ENCODE measurements around the gene RAC2. TPM values are rescaled to one million over a fixed set of nuclear protein-coding genes. Genes with fewer than 3 reads are reported as not detected.

The RAC2 gene
- total and polyA plus RNA-seq, 9 of the 15 experiments (the other 6 are each of a cell fraction or from before 2014, with no cell fraction given), result 22.7 to 103 (median 43.3) TPM

GRCh38 chr22:37254209-37254866 lies 10.3 kb upstream of the RAC2 start:
- BruUV-seq (replicated peaks), result no TSS peak
- no peak overlapping the region for H3K4me3 ChIP-seq
- H3K4me1 ChIP-seq (replicated peaks in 1 of 2; ENCODE audit: control insufficient read depth in 2 of 2, insufficient read depth in 2 of 2, low read length in 2 of 2), result peaks cover 4 to 14% of the 10 kb centered on the region in 2 experiments; a peak in 4 of 5 replicates
- in situ Hi-C loops (cut with MboI) (no loop called here), intact Hi-C loops (cut with micrococcal nuclease) (no loop called here)
- peak overlapping the region; percentile 17; the same call in 1 of the 2 replicates for H2AFZ ChIP-seq (ENCODE audit: low read depth, low read length)
- no peak overlapping the region for H3K27ac ChIP-seq (ENCODE audit: extremely low read depth, low read depth, low read length)
- H3K4me2 ChIP-seq (ENCODE audit: insufficient read depth, low read length), result no peak overlapping the region
- FAIRE-seq, result no peak
- H3K9ac ChIP-seq (ENCODE audit: insufficient read depth in 1 of 2, low read depth in 2 of 2, low read length in 2 of 2), result no peak overlapping the region
- ChIA-PET POLR2A (no interaction called here), CTCF (ENCODE audit: low intra/inter-chr PET ratio) (no interaction called here)
- H3K27me3 ChIP-seq (ENCODE audit: control insufficient read depth in 2 of 2, insufficient read depth in 2 of 2, low read length in 2 of 2), result no peaks in the 10 kb centered on the region
- ATAC-seq, result no peak
- WGBS (ENCODE audit: insufficient coverage, low coverage, missing lambda C conversion rate), result 21% methylated on average over 5 of the region's 5 CpGs
- no peaks in the 10 kb centered on the region for H3K9me1 ChIP-seq (ENCODE audit: control insufficient read depth, insufficient read depth, low read length)
- no peaks in the 10 kb centered on the region for H3K79me2 ChIP-seq (ENCODE audit: control insufficient read depth, insufficient read depth, low read length)
- H3K36me3 ChIP-seq (ENCODE audit: control insufficient read depth, insufficient read depth, low read length), result no peaks in the 10 kb centered on the region
- no peaks in the 10 kb centered on the region for H3K9me3 ChIP-seq (replicated peaks; ENCODE audit: control insufficient read depth, insufficient read depth, low read depth, low read length)
- DNase-seq (ENCODE audit: extremely low read depth in 1 of 4, low spot score in 3 of 4), result no peak
- no peaks in the 10 kb centered on the region for H4K20me1 ChIP-seq (replicated peaks; ENCODE audit: control insufficient read depth, insufficient read depth, low read length)
- TF ChIP-seq TSHZ1 (CRISPR knock-in tag; IDR thresholded peaks at IDR 0.05) (no peak), SMAD4 (CRISPR knock-in tag; conservative IDR thresholded peaks at IDR 0.05) (no peak), SNRNP70 (optimal IDR thresholded peaks at IDR 0.05; ENCODE audit: low read depth, low read length) (no peak), ZNF23 (CRISPR knock-in tag; IDR thresholded peaks at IDR 0.05) (no peak), PPARD (CRISPR knock-in tag; IDR thresholded peaks at IDR 0.05) (no peak)
- TF ChIP-seq, protein P1, sequence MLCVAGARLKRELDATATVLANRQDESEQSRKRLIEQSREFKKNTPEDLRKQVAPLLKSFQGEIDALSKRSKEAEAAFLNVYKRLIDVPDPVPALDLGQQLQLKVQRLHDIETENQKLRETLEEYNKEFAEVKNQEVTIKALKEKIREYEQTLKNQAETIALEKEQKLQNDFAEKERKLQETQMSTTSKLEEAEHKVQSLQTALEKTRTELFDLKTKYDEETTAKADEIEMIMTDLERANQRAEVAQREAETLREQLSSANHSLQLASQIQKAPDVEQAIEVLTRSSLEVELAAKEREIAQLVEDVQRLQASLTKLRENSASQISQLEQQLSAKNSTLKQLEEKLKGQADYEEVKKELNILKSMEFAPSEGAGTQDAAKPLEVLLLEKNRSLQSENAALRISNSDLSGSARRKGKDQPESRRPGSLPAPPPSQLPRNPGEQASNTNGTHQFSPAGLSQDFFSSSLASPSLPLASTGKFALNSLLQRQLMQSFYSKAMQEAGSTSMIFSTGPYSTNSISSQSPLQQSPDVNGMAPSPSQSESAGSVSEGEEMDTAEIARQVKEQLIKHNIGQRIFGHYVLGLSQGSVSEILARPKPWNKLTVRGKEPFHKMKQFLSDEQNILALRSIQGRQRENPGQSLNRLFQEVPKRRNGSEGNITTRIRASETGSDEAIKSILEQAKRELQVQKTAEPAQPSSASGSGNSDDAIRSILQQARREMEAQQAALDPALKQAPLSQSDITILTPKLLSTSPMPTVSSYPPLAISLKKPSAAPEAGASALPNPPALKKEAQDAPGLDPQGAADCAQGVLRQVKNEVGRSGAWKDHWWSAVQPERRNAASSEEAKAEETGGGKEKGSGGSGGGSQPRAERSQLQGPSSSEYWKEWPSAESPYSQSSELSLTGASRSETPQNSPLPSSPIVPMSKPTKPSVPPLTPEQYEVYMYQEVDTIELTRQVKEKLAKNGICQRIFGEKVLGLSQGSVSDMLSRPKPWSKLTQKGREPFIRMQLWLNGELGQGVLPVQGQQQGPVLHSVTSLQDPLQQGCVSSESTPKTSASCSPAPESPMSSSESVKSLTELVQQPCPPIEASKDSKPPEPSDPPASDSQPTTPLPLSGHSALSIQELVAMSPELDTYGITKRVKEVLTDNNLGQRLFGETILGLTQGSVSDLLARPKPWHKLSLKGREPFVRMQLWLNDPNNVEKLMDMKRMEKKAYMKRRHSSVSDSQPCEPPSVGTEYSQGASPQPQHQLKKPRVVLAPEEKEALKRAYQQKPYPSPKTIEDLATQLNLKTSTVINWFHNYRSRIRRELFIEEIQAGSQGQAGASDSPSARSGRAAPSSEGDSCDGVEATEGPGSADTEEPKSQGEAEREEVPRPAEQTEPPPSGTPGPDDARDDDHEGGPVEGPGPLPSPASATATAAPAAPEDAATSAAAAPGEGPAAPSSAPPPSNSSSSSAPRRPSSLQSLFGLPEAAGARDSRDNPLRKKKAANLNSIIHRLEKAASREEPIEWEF (CRISPR knock-in tag; IDR thresholded peaks at IDR 0.05), result no peak
- TF ChIP-seq, protein P2, sequence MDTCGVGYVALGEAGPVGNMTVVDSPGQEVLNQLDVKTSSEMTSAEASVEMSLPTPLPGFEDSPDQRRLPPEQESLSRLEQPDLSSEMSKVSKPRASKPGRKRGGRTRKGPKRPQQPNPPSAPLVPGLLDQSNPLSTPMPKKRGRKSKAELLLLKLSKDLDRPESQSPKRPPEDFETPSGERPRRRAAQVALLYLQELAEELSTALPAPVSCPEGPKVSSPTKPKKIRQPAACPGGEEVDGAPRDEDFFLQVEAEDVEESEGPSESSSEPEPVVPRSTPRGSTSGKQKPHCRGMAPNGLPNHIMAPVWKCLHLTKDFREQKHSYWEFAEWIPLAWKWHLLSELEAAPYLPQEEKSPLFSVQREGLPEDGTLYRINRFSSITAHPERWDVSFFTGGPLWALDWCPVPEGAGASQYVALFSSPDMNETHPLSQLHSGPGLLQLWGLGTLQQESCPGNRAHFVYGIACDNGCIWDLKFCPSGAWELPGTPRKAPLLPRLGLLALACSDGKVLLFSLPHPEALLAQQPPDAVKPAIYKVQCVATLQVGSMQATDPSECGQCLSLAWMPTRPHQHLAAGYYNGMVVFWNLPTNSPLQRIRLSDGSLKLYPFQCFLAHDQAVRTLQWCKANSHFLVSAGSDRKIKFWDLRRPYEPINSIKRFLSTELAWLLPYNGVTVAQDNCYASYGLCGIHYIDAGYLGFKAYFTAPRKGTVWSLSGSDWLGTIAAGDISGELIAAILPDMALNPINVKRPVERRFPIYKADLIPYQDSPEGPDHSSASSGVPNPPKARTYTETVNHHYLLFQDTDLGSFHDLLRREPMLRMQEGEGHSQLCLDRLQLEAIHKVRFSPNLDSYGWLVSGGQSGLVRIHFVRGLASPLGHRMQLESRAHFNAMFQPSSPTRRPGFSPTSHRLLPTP (IDR thresholded peaks at IDR 0.05; ENCODE audit: borderline replicate concordance, extremely low read depth, insufficient read length), result no peak

All from K562 (cell line).